Type B pancreatic cell (in vitro differentiated cells): ENCODE results near the gene PDLIM3. TPM values are rescaled to one million over a fixed set of nuclear protein-coding genes. Genes with fewer than 3 reads are reported as not detected.

ENCODE experiments used
- DNase-seq: peaks from one replicate; pipeline ENCODE4 v3.0.0; 2021; ENCODE audit warnings: mixed read lengths; ENCODE audit not compliant: unreplicated experiment; ENCODE audit errors: extremely low spot score
- H3K27ac Mint-ChIP-seq: 2 replicates; pipeline ENCODE4 v1.8.0; 2021; ENCODE audit warnings: mild to moderate bottlenecking, mixed read lengths
- H3K27me3 Mint-ChIP-seq: 2 replicates; pipeline ENCODE4 v1.8.0; 2021; ENCODE audit warnings: mixed read lengths
- H3K36me3 Mint-ChIP-seq: 2 replicates; pipeline ENCODE4 v1.8.0; 2021; ENCODE audit warnings: mixed read lengths
- H3K4me1 Mint-ChIP-seq: one replicate; pipeline ENCODE4 v1.8.0; 2021; ENCODE audit warnings: mixed read lengths; ENCODE audit not compliant: unreplicated experiment
- H3K4me3 Mint-ChIP-seq: 2 replicates; pipeline ENCODE4 v1.8.0; 2021; ENCODE audit warnings: mild to moderate bottlenecking, mixed read lengths
- H3K9me3 Mint-ChIP-seq: 2 replicates; pipeline ENCODE4 v1.8.0; 2021; ENCODE audit warnings: mixed read lengths
- total RNA-seq: library from RNA; stranded (reverse); gene quantifications from 2 replicates; pipeline ENCODE4 v1.2.1, GENCODE V29; 2021; ENCODE audit warnings: low replicate concordance
- TF ChIP-seq, protein P1 (sequence below): fragments of 200-600 bp; sonication (generic); conservative IDR thresholded peaks from 2 replicates; pipeline ENCODE4 v1.5.0; 2021; ENCODE audit warnings: antibody characterized with exemption, mild to moderate bottlenecking

PDLIM3 gene
- total RNA-seq, 1 donor from 2014 or later: 6.7 TPM

DNA sequence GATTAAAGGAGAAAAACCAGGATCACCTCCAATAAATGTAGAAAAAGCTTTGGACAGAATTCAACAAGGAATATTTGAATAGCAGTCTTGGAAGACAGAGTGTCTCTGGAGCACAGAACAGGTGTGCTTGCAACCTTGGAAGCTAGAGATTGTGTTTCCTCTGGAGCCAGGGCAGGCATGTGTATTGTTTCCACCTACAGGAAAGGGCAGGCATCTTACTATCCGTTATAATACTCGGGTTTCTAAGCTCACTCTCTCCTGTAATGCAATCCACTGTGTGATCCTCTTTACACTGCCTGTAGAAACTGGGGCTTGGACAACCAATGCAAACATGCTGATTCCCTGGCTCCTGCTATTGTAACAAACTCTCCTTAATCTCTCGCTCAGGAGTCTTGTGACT is 78.2 kb downstream of the PDLIM3 start:
- TF ChIP-seq, protein P1, sequence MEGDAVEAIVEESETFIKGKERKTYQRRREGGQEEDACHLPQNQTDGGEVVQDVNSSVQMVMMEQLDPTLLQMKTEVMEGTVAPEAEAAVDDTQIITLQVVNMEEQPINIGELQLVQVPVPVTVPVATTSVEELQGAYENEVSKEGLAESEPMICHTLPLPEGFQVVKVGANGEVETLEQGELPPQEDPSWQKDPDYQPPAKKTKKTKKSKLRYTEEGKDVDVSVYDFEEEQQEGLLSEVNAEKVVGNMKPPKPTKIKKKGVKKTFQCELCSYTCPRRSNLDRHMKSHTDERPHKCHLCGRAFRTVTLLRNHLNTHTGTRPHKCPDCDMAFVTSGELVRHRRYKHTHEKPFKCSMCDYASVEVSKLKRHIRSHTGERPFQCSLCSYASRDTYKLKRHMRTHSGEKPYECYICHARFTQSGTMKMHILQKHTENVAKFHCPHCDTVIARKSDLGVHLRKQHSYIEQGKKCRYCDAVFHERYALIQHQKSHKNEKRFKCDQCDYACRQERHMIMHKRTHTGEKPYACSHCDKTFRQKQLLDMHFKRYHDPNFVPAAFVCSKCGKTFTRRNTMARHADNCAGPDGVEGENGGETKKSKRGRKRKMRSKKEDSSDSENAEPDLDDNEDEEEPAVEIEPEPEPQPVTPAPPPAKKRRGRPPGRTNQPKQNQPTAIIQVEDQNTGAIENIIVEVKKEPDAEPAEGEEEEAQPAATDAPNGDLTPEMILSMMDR: no peak
- DNase-seq: no peak
- H3K9me3 Mint-ChIP-seq: no peaks in the 10 kb centered on the region
- no peaks in the 10 kb centered on the region for H3K36me3 Mint-ChIP-seq
- H3K4me1 Mint-ChIP-seq: no peaks in the 10 kb centered on the region
- no peaks in the 10 kb centered on the region for H3K27me3 Mint-ChIP-seq
- H3K4me3 Mint-ChIP-seq: no peak overlapping the region
- H3K27ac Mint-ChIP-seq: no peak overlapping the region

DNA sequence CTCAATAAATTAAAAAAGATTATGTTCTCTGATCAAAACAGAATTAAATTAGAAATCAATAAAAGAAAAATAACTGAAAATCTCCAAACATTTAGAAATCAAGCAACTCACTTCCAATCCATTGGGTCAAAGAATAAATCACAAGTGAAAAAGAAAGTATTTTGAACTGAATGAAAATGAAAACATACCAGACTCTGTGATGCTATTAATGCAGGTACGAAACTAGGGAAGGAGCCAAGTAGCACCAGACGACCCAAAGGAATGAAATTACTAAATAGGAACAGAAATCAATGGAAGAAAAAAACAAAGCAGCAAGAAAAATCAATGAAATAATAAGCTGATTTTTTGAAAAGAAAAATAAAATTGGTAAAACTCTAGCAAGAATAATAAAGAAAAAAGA is 79.2 kb downstream of the PDLIM3 start:
- TF ChIP-seq, protein P1: no peak
- no peak overlapping the region for H3K27ac Mint-ChIP-seq
- H3K9me3 Mint-ChIP-seq: no peaks in the 10 kb centered on the region
- DNase-seq: no peak
- H3K4me1 Mint-ChIP-seq: no peaks in the 10 kb centered on the region
- no peak overlapping the region for H3K4me3 Mint-ChIP-seq
- H3K27me3 Mint-ChIP-seq: no peaks in the 10 kb centered on the region
- H3K36me3 Mint-ChIP-seq: no peaks in the 10 kb centered on the region

Other genes with a start within 250 kb of the PDLIM3 start
- 0.74 and 1.0 TPM in 2 replicates for gene LRP2BP, start 139.6 kb downstream of the PDLIM3 start, total RNA-seq
- gene ANKRD37, start 138.7 kb downstream of the PDLIM3 start, total RNA-seq: 3.6 and 5.8 TPM in 2 replicates
- gene UFSP2, start 109.5 kb downstream of the PDLIM3 start, total RNA-seq: 21.1 and 22.1 TPM in 2 replicates
- gene CCDC110, start 63.8 kb downstream of the PDLIM3 start, total RNA-seq: 0.21 and 0.94 TPM in 2 replicates